ENCODE measurements around the gene AMBRA1.
A peak's percentile ranks its signal among the peaks of the same experiment; 100 is the strongest.

Gene AMBRA1

DNA sequence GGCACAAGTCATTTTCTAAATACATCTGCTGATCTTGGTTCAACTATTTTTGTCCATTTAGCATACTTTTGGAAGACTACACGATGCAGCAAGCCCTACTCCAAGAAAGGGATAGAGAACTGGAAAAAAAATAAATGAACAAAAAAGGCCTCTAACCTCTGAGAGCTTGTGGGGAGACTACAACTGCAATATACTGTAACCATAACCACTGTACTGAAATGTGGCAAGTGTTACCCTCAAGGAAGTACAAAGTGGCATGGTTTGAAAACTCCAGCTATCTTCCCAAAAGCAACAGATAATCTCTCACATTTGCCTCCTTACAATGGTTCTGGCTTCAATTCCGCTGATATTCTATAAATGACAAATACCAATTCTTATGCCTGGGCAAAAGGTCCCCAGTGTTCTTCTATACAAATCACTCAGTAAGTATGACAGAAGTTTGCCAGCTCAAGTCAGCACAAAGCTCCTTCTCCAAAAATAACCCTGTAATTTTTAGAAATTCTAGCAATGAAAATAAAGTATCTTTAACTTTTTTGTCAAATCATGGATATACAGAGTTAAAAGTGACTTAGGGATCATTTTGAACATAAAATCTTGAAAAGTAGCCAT, 22.9 kb downstream of the AMBRA1 start:
- H3K36me3 Mint-ChIP-seq: peaks cover 5% of the 10 kb centered on the region
- peaks cover 8% of the 10 kb centered on the region for H3K4me1 Mint-ChIP-seq
- ATAC-seq (ENCODE audit: low read depth) (no peak), DNase-seq (ENCODE audit: low spot score in 2 of 2) (no peak)
- H3K4me3 Mint-ChIP-seq: no peak overlapping the region
- H3K9me3 Mint-ChIP-seq: no peaks in the 10 kb centered on the region
- no peaks in the 10 kb centered on the region for H3K27me3 Mint-ChIP-seq
- no peak overlapping the region for H3K27ac Mint-ChIP-seq

- H3K9me3 Mint-ChIP-seq: no peaks in the 10 kb centered on the region
- DNase-seq (ENCODE audit: low spot score in 2 of 2) (no peak), ATAC-seq (ENCODE audit: low read depth) (no peak)
- H3K27ac Mint-ChIP-seq: no peak overlapping the region
- peaks cover 20% of the 10 kb centered on the region for H3K4me1 Mint-ChIP-seq
- no peak overlapping the region for H3K4me3 Mint-ChIP-seq
- peaks cover 2% of the 10 kb centered on the region for H3K36me3 Mint-ChIP-seq
- no peaks in the 10 kb centered on the region for H3K27me3 Mint-ChIP-seq
These were observed 28.5 kb downstream of the AMBRA1 start for GRCh38 chr11:46565232-46565840.

DNA sequence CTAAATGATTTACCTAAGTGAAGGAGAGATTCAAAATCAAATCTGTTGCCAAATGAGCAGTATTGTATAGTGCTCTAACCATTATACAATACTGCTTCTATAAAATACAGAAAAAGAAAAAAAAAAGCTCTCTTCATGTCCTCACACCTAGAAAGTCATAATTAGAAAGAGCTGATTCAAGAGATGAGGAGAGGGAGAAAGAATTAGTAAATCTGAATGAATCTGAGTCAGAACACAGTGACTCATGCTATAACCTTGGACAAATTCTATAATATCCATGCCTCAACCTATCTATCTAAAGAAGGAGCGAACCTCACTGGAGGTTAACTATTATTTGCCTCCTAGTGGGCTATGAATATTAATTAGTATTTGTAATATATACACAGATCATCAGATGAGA, 29.4 kb downstream of the AMBRA1 start:
- Mint-ChIP-seq H3K4me1 (peaks cover 27% of the 10 kb centered on the region), H3K9me3 (no peaks in the 10 kb centered on the region), H3K27me3 (no peaks in the 10 kb centered on the region), H3K27ac (no peak overlapping the region), H3K36me3 (peaks cover 2% of the 10 kb centered on the region), H3K4me3 (no peak overlapping the region)
- ATAC-seq (ENCODE audit: low read depth) (no peak), DNase-seq (ENCODE audit: low spot score in 2 of 2) (no peak)

GRCh38 chr11:46562527-46562926, 31.3 kb downstream of the AMBRA1 start:
- ATAC-seq (ENCODE audit: low read depth): no peak
- Mint-ChIP-seq H3K4me1 (peaks cover 25% of the 10 kb centered on the region), H3K27me3 (no peaks in the 10 kb centered on the region), H3K27ac (peak overlapping the region; percentile 7), H3K9me3 (no peaks in the 10 kb centered on the region), H3K4me3 (no peak overlapping the region), H3K36me3 (peaks cover 2% of the 10 kb centered on the region)
- DNase-seq (ENCODE audit: low spot score in 2 of 2): no peak

DNA sequence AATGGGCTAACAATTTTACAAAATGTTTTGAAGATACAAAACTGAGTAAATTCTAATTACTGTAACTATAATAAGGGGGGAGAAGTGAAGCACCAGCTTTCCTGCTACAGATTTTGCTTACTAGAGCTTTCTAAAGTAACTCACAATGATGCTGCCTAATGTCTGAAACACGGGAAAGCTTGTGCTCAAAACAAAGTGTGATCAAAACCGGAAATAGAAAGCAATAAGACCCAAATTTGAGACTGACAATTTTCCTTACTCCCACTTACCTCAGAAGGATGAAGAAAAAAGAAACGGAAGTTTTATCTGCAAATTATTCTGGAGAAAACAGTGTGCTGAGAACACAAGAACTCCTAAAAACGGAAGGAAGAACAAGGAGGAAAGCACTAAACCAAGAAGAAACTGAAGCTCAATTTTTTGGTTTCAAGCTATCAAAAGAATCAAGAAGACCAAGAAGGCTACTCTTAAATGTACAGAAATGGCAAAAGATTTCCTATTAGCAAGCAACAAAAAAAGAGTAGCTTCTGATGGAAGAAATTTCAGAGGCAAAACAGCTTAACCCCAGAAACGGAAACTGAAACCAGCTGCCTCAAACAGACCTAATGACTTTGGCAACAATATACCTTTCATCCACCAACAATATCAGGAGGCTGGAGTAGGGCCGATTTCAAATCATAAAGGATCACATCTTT, 33.4 kb downstream of the AMBRA1 start:
- Mint-ChIP-seq H3K27ac (peak overlapping the region; percentile 88), H3K4me3 (peak overlapping the region; percentile 88), H3K27me3 (no peaks in the 10 kb centered on the region), H3K36me3 (peaks cover 2% of the 10 kb centered on the region), H3K4me1 (peaks cover 28% of the 10 kb centered on the region), H3K9me3 (no peaks in the 10 kb centered on the region)
- peak in 1 of 2 donors; percentile 7 for DNase-seq (ENCODE audit: low spot score in 2 of 2)
- ATAC-seq (ENCODE audit: low read depth): peak; percentile 82

DNA sequence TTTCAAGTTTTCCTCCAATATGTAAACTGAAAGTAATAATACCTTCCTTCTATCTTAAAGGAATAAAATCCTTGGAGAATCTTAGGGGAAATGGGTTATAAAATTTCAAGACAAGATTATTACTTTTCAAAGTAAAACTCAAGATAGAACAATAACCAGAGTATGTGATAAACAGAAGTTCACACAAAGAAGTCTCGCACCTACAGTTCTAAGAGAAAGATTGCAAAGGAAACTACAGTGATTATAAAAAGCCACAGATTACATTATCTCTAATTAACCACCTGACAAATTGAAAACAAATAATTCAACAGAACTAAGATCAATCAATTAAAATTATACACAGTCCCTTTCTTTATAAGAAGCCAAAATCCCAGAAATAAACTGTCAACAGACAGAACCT, 34.0 kb downstream of the AMBRA1 start:
- Mint-ChIP-seq H3K27me3 (no peaks in the 10 kb centered on the region), H3K4me3 (peak overlapping the region; percentile 43), H3K36me3 (peaks cover 2% of the 10 kb centered on the region), H3K9me3 (no peaks in the 10 kb centered on the region), H3K27ac (peak overlapping the region; percentile 88), H3K4me1 (peaks cover 33% of the 10 kb centered on the region)
- DNase-seq (ENCODE audit: low spot score in 2 of 2) (no peak), ATAC-seq (ENCODE audit: low read depth) (no peak)

DNA sequence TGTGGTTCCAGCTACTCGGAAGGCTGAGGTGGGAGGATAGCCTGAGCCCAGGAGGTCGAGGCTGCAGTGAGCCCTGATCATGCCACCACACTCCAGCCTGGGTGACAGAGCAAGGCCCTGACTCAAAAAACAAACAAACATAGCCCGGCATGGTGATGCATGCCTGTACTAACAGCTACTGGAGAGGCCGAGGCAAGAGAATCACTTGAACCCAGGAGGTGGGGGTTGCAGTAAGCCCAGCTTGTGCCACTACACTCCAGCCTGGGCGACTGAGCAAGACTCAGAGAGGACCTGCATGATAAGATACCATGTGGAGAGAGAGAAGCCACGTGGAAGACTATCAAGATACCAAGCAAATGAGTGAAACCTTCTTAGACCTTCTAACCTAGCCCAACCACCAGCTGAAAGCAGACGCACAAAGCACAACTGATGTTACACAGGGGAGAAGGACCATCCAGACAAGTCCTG, 36.1 kb downstream of the AMBRA1 start:
- Mint-ChIP-seq H3K4me3 (no peak overlapping the region), H3K9me3 (no peaks in the 10 kb centered on the region), H3K4me1 (peaks cover 34% of the 10 kb centered on the region), H3K36me3 (peaks cover 6% of the 10 kb centered on the region), H3K27ac (no peak overlapping the region), H3K27me3 (no peaks in the 10 kb centered on the region)
- DNase-seq (ENCODE audit: low spot score in 2 of 2) (no peak), ATAC-seq (ENCODE audit: low read depth) (no peak)

DNA sequence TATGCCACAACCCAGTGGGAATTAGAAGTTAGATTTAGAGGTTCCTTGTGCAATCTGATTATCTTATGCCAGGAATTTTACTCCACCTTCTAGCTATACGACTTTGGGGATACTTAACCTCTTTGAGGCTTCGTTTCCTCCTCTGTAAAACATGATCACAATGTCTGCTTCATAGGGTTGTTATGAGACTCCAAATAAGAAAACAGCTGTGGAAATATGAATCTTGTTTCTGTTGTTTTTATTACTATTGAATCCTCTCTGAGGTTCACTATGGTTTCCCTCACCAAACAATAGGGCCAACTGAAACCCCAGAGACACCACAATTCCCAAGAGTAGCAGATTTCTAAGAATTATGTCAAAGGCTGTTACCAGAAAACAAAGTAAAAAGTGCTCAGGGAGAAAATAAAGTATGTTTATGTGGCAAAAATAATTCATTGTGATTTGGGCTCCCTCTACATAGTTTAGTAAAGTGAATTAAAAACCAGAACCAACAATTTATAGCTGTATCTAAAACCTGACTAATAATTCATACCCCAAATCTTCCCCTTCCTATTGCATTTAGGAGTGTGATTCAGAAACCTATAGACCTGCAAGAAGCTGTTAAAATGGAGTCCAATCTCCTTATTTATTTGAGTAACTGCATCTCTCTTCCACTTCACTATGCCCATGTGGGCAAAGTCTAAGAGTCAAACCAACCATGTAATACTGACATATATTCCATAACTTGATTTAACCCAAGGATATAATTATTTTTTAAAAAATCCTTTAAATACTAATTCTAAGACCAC, 38.4 kb downstream of the AMBRA1 start:
- peaks cover 20% of the 10 kb centered on the region for H3K4me1 Mint-ChIP-seq

GRCh38 chr11:46554213-46555147, 39.3 kb downstream of the AMBRA1 start:
- Mint-ChIP-seq H3K4me3 (no peak overlapping the region), H3K4me1 (peaks cover 15% of the 10 kb centered on the region), H3K9me3 (no peaks in the 10 kb centered on the region), H3K27me3 (no peaks in the 10 kb centered on the region), H3K27ac (peak overlapping the region; percentile 42), H3K36me3 (peaks cover 3% of the 10 kb centered on the region)
- no peak for ATAC-seq (ENCODE audit: low read depth)
- DNase-seq (ENCODE audit: low spot score in 2 of 2): no peak

More for the DNA sequence above, 38.4 kb downstream of the AMBRA1 start:
- no peaks in the 10 kb centered on the region for H3K27me3 Mint-ChIP-seq
- DNase-seq (ENCODE audit: low spot score in 2 of 2) (no peak), ATAC-seq (ENCODE audit: low read depth) (peak; percentile 51)
- no peaks in the 10 kb centered on the region for H3K9me3 Mint-ChIP-seq
- H3K27ac Mint-ChIP-seq: peak overlapping the region; percentile 72
- peaks cover 3% of the 10 kb centered on the region for H3K36me3 Mint-ChIP-seq
- H3K4me3 Mint-ChIP-seq: no peak overlapping the region

- peak overlapping the region; percentile 42 for H3K27ac Mint-ChIP-seq
- no peaks in the 10 kb centered on the region for H3K27me3 Mint-ChIP-seq
- ATAC-seq (ENCODE audit: low read depth) (no peak), DNase-seq (ENCODE audit: low spot score in 2 of 2) (no peak)
- peaks cover 3% of the 10 kb centered on the region for H3K36me3 Mint-ChIP-seq
- H3K9me3 Mint-ChIP-seq: no peaks in the 10 kb centered on the region
- peaks cover 15% of the 10 kb centered on the region for H3K4me1 Mint-ChIP-seq
- H3K4me3 Mint-ChIP-seq: no peak overlapping the region
These were observed 40.0 kb downstream of the AMBRA1 start for GRCh38 chr11:46553814-46554212.

- no peak overlapping the region for H3K27ac Mint-ChIP-seq
- no peaks in the 10 kb centered on the region for H3K27me3 Mint-ChIP-seq
- ATAC-seq (ENCODE audit: low read depth): no peak
- no peak for DNase-seq (ENCODE audit: low spot score in 2 of 2)
- H3K4me1 Mint-ChIP-seq: peaks cover 15% of the 10 kb centered on the region
- peaks cover 8% of the 10 kb centered on the region for H3K36me3 Mint-ChIP-seq
- H3K9me3 Mint-ChIP-seq: no peaks in the 10 kb centered on the region
- no peak overlapping the region for H3K4me3 Mint-ChIP-seq
These were observed 42.6 kb downstream of the AMBRA1 start for GRCh38 chr11:46551261-46551660.

GRCh38 chr11:46547579-46547978, 46.2 kb downstream of the AMBRA1 start:
- peaks cover 24% of the 10 kb centered on the region for H3K36me3 Mint-ChIP-seq
- H3K27ac Mint-ChIP-seq: no peak overlapping the region

GRCh38 chr11:46543564-46543963, 50.3 kb downstream of the AMBRA1 start:
- Mint-ChIP-seq H3K9me3 (no peaks in the 10 kb centered on the region), H3K27me3 (no peaks in the 10 kb centered on the region), H3K27ac (no peak overlapping the region), H3K4me3 (no peak overlapping the region), H3K4me1 (peaks cover 3% of the 10 kb centered on the region), H3K36me3 (peaks cover 39% of the 10 kb centered on the region)
- ATAC-seq (ENCODE audit: low read depth) (no peak), DNase-seq (ENCODE audit: low spot score in 2 of 2) (no peak)

More at GRCh38 chr11:46547579-46547978, 46.2 kb downstream of the AMBRA1 start:
- DNase-seq (ENCODE audit: low spot score in 2 of 2) (no peak), ATAC-seq (ENCODE audit: low read depth) (no peak)
- no peaks in the 10 kb centered on the region for H3K9me3 Mint-ChIP-seq
- peaks cover 6% of the 10 kb centered on the region for H3K4me1 Mint-ChIP-seq
- H3K27me3 Mint-ChIP-seq: no peaks in the 10 kb centered on the region
- H3K4me3 Mint-ChIP-seq: no peak overlapping the region
